Transverse colon (tissue), 3 donors: ENCODE results near the gene CBX2.

Experiments used
- EP300 ChIP-seq: sonication (generic); formaldehyde crosslinking; IDR thresholded peaks from one replicate; pipeline ENCODE4 v1.6.1; 2017; ENCODE audit warnings: antibody characterized with exemption, low read depth
- POLR2A ChIP-seq: fragments of 450-650 bp; IDR thresholded peaks from one replicate; pipeline ENCODE4 v1.6.1; 2016; ENCODE audit warnings: antibody characterized with exemption, mild to moderate bottlenecking, moderate library complexity
- TF ChIP-seq, protein P1 (sequence below), 5 experiments: fragments of 200-600 bp in 3 of 5; fragments of 450-650 bp in 2 of 5; sonication (generic) in 3 of 5; IDR thresholded peaks; 1 replicate in 2 of 5; 2 replicates in 3 of 5; pipeline ENCODE4 v1.5.1; 2016 to 2017; ENCODE audit warnings: antibody characterized with exemption in 5 of 5, inconsistent platforms in 3 of 5, mild to moderate bottlenecking in 2 of 5, moderate library complexity in 1 of 5

DNA sequence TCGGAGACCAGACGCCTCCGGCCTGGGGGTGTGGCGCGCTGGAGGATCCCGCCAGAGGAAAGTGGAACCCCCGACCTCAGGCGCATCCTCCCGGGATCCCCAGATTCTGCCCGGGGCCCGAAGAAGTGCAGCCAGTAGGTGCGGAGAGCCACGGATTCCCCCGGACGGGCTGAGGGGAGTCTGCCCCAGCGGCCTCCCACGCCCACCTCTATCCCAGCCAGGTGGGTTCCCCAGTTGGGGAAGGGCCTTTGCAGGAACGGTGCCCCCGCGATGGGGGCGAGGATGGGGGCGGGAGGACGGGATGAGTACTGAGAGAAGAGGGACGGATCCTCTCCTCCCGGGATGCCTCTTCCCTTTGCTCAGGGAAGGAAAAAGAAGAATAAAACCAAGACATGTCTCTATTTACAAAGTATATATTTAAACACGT lies 13.8 kb downstream of the CBX2 start:
- TF ChIP-seq, protein P1, sequence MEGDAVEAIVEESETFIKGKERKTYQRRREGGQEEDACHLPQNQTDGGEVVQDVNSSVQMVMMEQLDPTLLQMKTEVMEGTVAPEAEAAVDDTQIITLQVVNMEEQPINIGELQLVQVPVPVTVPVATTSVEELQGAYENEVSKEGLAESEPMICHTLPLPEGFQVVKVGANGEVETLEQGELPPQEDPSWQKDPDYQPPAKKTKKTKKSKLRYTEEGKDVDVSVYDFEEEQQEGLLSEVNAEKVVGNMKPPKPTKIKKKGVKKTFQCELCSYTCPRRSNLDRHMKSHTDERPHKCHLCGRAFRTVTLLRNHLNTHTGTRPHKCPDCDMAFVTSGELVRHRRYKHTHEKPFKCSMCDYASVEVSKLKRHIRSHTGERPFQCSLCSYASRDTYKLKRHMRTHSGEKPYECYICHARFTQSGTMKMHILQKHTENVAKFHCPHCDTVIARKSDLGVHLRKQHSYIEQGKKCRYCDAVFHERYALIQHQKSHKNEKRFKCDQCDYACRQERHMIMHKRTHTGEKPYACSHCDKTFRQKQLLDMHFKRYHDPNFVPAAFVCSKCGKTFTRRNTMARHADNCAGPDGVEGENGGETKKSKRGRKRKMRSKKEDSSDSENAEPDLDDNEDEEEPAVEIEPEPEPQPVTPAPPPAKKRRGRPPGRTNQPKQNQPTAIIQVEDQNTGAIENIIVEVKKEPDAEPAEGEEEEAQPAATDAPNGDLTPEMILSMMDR (IDR thresholded peaks at IDR 0.05), result no peak
- TF ChIP-seq EP300 (no peak), POLR2A (no peak)
